Renal cortical epithelial cell (primary cell): ENCODE data around the gene CCL7. TPM values are rescaled to one million over a fixed set of nuclear protein-coding genes. Genes with fewer than 3 reads are reported as not detected.

ENCODE experiments used
- DNase-seq: peaks from one replicate; pipeline ENCODE4 v3.0.0-alpha.2; 2011; ENCODE audit warnings: low read depth
- total RNA-seq: library from RNA; depleted of rRNA; stranded (reverse); fragments of >200 nt; gene quantifications from 2 replicates; pipeline ENCODE4 v1.2.3, GENCODE V29; 2014

CCL7 gene
- total RNA-seq, 1 donor from 2014 or later: not detected

DNA sequence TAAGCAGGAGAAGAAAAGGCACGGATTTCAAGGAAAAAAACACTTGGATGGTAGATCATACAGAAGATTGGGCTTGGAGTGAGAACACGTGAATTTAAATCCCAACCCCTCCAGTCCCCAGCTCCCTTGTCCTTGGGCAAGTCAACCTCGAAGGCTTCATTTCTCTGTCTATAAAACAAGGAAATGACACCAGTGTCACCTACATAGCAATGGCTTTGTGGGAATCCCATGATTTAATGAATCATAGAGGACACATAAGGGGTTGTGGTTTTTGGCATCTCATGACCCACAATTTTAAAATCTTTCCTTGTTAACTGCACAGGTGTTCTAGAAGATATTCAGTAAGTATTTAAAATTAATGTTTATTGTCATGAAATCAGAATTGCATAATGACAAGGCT, 23.1 kb upstream of the CCL7 start:
- DNase-seq: no peak

DNA sequence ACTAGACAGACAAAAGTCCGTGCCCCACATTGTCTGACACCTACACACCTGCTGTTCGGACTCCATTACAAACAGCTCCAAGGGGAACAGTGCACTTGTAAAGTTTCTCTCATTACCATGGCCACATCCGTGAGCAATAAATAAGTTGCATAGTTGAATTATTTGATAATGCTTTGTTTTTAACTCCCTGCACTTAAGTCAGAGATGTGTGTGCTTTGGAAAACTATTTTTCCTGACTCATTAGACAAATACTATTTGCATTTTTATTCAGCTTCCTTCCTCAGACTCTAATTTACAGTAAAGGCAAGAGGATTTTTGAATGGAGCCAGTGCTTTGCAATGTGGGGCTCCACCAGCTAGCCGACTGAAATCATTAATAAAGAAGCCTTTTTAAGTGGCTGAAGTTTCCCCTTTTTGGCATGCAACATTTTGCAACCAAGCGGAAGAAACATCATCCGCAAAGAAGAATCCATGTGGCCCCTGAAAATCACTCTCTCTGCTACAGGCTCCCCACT, 21.5 kb upstream of the CCL7 start:
- DNase-seq: peak; percentile 97

DNA sequence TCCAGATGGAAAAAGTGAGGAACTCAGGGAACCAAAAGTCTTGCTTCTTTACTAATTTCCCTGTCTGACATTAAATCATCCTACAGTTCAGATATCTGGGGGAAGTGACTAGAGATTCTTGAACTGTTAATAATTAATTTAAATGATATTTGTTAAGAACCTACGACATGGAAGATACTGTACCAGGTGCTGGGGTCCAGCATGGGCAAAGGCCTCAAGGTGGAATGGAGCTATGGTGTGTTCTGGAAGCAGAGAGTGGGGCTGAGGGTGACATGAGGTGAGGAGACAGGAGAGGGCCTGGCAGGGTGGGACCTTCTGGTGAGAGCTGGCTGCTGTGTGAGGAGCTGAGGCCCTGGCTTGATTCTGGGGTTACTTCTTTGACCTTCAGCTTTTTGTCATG, 21.0 kb upstream of the CCL7 start:
- peak; percentile 30 for DNase-seq

DNA sequence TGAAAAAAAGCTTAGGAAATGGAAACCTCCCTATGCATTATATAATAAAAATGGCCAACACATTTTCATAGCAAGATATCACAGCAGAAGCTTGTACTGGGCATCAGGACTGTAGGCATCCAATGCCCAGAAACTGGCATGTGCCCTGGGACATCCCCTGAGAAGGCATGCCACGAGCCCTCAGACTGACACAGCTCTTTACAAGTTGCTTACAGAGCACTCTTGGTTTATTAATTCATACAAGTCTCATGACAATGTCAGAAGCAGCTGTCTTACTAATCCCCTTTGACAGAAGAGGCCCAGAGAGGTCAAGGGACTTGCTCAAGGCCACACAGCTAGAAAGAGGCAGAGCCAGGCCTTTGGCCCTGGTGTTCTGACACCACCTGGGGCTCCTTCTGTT, 20.5 kb upstream of the CCL7 start:
- peak; percentile 36 for DNase-seq

DNA sequence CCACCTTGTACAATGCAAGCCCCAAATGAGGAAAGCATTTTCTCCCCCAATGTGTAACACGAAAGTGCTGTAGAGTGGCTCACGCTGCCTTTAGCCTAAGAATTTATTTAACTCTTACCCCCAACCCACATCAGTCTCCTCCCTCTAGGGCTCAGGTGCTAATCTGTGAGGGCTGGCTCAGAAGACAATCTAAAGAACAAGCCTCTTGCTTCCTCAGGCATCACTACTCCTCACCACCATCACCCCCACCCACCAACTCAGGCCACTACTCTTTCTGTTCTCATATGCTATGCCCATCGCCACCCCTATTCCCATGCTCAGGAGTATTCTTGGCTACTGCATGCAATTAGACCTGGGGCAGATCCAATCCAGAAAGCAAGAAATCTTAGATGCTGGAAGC, 18.8 kb upstream of the CCL7 start:
- DNase-seq: no peak

DNA sequence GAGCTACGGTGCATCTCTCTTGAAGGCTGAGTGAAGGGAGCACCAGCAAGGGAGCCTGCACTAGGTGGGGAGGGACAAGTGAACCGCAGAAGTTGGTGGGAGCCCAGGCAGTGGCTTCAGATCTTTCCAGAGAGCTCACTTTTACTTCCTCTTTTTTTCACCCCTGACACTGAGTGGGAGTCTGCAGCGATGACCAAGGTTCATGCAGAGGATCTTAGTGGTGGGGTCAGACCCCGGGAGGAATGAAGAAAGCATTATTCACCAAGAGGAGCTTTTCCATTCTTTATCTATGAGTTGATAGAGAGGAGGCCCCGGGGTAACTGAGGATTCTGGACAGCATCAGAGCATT, 18.0 kb upstream of the CCL7 start:
- DNase-seq: no peak

DNA sequence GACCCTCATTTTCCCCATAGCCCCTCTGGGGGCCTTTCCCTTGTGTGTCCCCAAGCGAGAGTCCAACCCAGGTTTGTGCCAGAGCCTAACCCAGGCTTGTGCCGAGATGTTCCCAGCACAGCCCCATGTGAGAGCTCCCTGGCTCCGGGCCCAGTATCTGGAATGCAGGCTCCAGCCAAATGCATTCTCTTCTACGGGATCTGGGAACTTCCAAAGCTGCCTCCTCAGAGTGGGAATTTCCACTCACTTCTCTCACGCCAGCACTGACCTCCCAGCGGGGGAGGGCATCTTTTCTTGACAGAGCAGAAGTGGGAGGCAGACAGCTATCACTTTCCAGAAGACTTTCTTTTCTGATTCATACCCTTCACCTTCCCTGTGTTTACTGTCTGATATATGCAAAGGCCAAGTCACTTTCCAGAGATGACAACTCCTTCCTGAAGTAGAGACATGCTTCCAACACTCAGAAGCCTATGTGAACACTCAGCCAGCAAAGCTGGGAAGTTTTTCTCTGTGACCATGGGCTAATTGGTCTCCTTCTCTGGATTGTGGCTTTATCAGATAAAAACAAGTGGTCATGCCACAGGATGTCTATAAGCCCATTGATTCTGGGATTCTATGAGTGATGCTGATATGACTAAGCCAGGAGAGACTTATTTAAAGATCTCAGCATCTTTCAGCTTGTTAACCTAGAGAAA, 17.4 kb upstream of the CCL7 start:
- DNase-seq: peak; percentile 96

DNA sequence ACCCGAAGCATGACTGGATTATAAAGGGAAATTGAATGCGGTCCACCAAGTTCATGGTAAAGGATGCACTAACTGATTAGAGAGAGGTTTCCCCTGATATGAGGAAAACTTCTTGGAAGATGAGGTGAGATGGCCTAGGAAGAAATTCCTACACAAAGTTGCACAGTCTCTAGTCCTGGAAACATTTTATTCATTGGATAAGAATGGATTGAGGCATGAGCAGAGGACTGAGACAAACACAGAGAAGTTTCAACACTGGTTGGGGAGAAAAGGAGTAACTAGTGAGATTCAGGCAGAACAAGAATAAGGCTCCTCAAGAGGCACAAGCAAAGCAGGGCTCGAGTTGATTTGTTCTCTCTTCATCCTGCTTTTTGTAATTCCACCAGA, 16.9 kb upstream of the CCL7 start:
- no peak for DNase-seq

DNA sequence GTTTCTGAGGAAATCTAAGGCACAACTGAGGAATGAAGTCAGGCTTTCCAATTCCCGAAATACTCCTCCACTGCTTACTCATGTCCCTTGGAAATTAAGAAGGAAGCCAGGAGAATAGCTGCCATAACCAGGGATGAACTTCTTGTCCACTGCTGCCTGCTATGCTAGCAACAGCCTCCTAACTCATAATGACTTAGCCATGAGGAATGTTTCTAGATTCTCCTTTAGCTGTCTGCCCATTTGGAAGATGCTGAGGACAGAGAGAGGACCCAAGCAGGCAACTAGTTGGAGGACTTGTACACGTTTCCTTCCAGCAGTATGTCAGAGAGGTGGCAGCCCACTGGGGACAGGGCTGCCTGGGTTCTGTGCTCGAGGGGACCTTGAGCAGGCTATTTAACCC, 15.9 kb upstream of the CCL7 start:
- peak; percentile 70 for DNase-seq

DNA sequence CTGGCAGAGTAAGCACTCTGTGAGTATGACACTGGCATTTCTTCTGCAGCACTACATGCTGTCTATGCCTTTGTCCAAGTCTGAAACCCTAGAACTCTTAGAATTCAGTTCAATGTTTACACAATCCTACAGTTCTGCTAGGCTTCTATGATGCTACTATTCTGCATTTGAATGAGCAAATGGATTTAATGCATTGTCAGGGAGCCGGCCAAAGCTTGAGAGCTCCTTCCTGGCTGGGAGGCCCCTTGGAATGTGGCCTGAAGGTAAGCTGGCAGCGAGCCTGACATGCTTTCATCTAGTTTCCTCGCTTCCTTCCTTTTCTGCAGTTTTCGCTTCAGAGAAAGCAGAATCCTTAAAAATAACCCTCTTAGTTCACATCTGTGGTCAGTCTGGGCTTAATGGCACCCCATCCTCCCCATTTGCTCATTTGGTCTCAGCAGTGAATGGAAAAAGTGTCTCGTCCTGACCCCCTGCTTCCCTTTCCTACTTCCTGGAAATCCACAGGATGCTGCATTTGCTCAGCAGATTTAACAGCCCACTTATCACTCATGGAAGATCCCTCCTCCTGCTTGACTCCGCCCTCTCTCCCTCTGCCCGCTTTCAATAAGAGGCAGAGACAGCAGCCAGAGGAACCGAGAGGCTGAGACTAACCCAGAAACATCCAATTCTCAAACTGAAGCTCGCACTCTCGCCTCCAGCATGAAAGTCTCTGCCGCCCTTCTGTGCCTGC, 15.2 kb upstream of the CCL7 start, which contains the start of gene CCL2:
Gene CCL2 (plus strand): TSS at position 635 of the 730 bp plus-strand sequence. CDS start 65 bp downstream, at position 700.
- peak; percentile 88 for DNase-seq

DNA sequence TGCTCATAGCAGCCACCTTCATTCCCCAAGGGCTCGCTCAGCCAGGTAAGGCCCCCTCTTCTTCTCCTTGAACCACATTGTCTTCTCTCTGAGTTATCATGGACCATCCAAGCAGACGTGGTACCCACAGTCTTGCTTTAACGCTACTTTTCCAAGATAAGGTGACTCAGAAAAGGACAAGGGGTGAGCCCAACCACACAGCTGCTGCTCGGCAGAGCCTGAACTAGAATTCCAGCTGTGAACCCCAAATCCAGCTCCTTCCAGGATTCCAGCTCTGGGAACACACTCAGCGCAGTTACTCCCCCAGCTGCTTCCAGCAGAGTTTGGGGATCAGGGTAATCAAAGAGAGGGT, 14.7 kb upstream of the CCL7 start:
- DNase-seq: peak; percentile 25

DNA sequence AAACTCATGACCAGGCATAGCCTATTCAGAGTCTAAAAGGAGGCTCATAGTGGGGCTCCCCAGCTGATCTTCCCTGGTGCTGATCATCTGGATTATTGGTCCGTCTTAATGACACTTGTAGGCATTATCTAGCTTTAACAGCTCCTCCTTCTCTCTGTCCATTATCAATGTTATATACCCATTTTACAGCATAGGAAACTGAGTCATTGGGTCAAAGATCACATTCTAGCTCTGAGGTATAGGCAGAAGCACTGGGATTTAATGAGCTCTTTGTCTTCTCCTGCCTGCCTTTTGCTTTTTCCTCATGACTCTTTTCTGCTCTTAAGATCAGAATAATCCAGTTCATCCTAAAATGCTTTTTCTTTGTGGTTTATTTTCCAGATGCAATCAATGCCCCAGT, 14.2 kb upstream of the CCL7 start:
- DNase-seq: no peak

DNA sequence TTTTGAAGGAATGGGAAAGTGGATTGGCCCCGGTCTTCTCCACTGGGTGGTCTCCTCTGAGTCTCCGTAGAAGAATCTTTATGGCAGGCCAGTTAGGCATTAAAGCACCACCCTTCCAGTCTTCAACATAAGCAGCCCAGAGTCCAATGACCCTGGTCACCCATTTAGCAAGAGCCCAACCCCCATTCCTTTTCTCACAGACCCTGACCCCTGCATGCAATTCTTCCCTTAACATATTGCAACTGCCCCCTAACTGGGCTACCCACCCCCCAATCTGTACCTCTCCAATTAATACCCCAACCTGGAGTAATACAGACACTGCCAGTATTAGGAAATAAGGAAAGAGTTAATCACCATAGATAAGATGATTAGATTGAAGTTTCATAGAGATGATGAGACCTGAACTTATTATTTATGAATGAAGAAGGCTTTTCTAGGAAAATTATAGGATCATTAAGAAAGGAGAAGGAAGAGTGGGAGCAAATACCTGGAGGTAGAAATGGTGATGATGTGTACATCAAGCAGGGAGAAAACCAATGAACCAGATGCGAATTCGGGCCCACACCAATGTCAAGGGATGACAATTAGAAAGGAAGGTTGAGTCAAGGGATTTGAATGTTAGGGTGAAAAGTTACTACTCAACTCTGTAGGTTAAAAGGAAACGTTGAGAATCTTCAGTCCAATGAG, 12.6 kb upstream of the CCL7 start:
- peak; percentile 31 for DNase-seq

DNA sequence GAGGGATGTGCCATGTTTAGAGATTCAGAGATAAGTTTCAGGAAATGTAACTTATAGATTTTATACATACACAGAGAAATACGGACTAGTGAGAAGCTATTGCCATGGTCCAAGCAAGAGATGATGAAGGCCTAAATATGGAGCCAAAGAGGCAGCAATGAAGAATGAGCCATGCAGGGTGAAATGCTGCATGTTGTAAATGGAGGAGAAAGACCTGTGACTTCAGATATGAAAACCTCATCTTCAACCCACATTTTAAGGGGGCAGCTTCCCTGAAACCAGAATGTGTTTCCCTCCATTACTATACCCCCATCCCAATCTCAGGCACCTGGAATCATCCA, 12.1 kb upstream of the CCL7 start:
- DNase-seq: no peak

DNA sequence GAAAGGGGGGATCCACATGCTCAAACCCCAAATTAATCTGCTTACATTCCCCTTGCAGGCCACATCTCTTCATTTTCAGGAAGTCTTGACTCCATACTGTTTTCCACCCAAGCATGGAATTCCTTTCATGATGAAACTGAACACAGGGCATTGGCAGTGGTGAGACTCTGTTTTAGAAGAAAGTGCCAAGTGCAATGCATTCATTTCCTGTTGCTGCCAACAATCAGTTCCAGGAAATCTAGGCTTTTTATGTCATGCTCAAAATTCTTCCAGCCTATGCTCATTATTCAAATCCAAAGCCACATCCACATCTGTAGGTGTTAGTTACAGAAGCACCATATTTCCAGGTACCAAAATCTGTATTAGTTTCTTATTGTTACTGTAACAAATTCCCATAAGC, 10.9 kb upstream of the CCL7 start:
- DNase-seq: peak; percentile 89

DNA sequence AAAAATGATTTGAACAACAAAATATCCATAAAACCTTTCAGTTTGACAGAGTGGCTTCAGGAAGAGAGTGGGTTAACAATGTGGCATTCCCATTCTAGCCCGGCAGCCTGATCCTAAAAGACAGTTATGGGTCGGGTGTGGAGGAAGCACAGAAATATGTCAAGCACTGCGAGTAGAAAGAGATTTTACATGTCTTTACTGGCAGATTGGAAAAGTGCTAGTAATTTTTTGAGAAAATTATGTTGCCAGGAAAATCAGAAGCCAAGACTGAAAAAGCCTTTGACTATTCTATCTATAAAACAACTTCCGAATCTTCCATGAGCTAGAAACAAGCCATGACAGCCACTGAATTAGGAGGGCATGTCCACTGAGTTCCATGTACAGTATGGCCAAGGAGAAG, 9.2 kb upstream of the CCL7 start:
- no peak for DNase-seq

DNA sequence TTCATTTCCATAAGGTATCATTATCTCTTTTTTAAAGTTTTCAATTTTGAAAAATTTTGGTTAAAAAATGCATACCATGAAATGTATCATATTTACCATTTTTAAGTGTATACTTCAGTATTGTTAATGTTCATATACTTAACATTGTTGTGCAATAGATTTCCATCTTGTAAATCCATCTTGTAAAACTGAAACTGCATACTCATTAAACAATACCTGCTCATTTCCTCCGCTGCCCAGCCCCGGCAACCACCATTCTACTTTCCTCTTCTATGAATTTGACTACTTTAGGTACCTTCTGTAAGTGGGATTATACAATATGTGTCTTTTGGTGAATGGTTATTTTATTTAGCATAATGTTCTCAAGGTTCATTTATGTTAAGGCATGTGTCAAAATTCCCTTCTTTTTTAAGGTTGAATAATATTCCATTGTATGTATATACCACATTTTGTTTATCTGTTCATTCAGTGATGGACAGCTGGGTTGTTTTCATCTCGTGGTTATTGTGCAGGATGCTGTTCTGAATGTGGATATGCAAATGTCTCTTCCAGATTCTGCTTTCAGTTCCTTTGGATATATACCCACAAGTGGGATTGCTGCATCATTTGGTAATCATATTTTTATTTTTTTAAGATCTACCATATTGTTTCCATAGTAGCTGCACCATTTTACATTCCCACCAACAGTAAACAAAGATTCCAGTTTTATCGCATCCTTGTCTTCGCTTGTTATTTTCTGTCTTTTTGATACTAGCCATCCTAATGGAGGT, 8.3 kb upstream of the CCL7 start:
- DNase-seq: no peak

DNA sequence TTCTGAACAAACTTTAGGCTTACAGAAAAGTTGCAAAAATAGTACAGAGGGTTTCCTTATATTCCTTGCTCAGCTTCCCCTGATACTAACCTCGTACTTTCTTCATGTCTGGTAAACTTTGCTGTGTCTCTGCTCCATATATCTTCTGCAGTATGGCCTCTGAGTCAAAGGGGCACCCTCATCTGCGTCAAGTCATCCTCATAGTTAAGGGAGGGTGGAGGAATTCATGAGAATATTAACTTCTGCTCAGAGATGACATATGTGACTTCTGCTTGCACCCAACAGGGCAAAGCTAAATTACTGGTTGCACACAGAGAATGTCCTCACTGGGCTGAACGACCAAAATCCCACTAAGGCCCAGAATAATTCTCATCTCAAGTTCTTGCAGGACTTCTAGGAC, 4.3 kb upstream of the CCL7 start:
- no peak for DNase-seq

DNA sequence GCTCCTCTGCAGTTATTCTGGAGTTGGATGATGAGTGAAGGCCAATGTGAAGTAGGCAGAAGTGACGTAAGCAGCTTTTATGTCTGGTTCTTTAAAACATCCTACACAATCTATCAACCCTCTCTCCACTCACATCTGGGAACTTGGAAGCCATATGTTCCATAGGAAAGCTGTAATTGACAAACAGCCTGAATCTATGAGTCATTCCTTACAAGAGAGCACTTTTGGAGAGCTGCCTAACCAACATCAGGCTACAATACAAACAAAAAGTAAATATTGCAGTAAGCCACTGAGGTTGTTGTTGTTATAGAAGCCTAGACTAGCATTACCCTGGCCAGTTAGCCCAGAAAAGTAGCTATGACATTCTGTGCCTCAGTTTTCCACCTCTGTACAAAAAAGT, 5.9 kb downstream of the CCL7 start:
- DNase-seq: peak; percentile 87

DNA sequence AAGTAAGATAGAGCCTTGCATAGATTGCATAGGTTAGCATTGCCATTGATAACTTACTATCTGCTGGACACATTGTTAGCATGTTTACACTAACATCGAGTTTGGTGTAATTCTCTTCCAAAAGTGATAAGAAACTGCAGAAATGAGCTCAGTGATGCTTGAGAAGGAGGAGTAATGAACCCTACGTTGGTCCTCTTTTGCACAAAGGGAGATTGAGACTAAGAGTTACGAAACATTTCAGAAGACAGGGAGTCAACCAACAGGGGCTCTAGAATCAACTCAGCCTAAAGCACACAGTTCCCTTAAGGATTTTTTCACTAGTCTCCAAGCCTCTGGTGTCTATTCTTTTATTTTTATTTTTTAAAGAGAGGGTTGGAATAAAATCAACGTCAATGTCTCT, 6.8 kb downstream of the CCL7 start:
- DNase-seq: no peak

DNA sequence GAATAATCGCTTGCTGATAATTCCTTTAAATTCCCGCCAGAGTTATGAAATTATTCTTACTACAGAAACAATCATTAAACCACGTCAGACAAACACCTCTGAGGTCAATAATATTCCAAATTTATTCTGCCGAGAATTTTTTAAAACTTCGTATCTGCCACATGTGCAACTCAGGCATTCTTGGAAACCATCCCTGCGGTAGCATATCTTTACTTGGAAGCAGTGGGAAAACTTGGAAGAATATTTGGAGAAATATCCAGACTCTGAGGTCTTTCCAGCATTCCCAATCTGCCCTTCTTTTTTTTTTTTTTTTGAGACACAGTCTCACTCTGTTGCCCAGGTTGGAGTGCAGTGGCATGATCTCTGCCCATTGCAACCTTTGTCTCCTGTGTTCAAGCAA, 13.6 kb downstream of the CCL7 start:
- no peak for DNase-seq

DNA sequence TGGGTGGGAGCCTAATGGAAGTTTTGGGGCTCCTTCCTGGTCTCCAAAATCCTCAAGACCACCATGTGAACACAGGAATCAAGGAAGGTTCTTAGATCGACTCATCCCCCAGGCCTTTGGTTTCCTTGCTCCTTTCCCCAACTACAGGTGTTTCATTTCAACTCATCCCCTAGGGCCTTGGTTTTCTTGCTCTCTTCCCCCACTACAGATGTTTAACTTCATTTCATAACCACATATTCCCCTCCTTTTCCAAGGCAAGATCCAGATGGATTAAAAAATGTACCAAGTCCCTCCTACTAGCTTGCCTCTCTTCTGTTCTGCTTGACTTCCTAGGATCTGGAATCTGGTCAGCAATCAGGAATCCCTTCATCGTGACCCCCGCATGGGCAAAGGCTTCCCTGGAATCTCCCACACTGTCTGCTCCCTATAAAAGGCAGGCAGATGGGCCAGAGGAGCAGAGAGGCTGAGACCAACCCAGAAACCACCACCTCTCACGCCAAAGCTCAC, 15.3 kb downstream of the CCL7 start, which contains the start of gene CCL11:
Gene CCL11 (plus strand): TSS at position 457 of the 507 bp plus-strand sequence. CDS start 67 bp downstream, outside the sequence.
- no peak for DNase-seq
